IPS-18c (cell line): Measurements from ENCODE around the gene BNC2.
"Not testable (repeated sequence)": the region's sequence is repeated elsewhere in the genome, so short reads cannot be mapped to it uniquely, and the experiment has no call there.

ENCODE experiments used
- H3K4me3 ChIP-seq: 2 replicates; pipeline ENCODE4 v1.7.0; 2013; ENCODE audit warnings: low read depth, mild to moderate bottlenecking, low read length, moderate library complexity; ENCODE audit not compliant: insufficient read depth
- H3K9me3 ChIP-seq: one replicate; pipeline ENCODE4 v1.6.1; 2013; ENCODE audit warnings: mild to moderate bottlenecking, low read length, moderate library complexity; ENCODE audit not compliant: control insufficient read depth, insufficient read depth

BNC2 gene

GRCh38 chr9:16510482-16510881 is 360.0 kb downstream of the BNC2 start:
- Histone ChIP-seq H3K4me3 (no peak overlapping the region), H3K9me3 (no peaks in the 10 kb centered on the region)

DNA sequence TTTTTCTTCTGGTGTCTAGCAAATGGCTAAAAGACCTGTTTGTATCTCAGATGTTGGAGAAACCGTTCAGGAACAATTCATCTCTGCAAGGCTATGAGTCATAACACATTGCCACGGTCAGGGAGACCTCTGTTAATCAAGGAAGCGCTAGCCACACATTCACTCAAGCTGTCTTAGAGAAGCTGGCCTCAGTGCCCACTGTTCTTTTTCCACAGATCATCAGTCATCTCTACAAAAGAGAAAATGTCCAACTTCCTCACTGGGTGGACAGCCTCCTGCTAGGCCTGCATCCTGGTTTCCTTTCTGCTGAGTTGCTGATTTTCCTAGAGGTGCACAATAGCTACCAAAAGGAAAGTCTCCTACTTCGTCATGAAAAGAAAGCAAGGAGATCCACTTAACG is 360.5 kb downstream of the BNC2 start:
- no peak overlapping the region for H3K4me3 ChIP-seq
- H3K9me3 ChIP-seq = no peaks in the 10 kb centered on the region

GRCh38 chr9:16505199-16505598 is 365.3 kb downstream of the BNC2 start:
- no peaks in the 10 kb centered on the region for H3K9me3 ChIP-seq

DNA sequence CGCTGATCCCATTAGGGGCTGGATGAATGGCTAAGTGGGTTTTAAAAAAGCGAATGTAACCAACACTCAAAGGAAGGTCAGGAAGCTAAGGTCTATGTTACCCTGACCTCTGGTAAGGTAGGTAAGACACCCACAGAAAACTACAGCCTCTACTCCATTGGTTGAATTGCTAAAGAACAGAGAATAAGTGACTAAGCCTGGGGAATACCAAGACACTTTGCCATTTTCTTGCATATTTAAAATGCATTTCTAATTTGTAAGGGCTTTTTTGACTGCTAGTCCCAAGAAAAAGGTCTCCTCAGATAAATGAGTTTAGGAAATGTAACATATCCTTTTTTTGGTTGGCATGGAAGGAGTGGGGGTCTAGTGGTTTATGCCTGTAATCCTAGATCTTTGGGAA is 368.7 kb downstream of the BNC2 start:
- no peaks in the 10 kb centered on the region for H3K9me3 ChIP-seq
- H3K4me3 ChIP-seq = no peak overlapping the region

More at GRCh38 chr9:16505199-16505598, 365.3 kb downstream of the BNC2 start:
- no peak overlapping the region for H3K4me3 ChIP-seq

- H3K4me3 ChIP-seq = no peak overlapping the region
- no peaks in the 10 kb centered on the region for H3K9me3 ChIP-seq
Measured at GRCh38 chr9:16501141-16501540, 369.3 kb downstream of the BNC2 start.

DNA sequence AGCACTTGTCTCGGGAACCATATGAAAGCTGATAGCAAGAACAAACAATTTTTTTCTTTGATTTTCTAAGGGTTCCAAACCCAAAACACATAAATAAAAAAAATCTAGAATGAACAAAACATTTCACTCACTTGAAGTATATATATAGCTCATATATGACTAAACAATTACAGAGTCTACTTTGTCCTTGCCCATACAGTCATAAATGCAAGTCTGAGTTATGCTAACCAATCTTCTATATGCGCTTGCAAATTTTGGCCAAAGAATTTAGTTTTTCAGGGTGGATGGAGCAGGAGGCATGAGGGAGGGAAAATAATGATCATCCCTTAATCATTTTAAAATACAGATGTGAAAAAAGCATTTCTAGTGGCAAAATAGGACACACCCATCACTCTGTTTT is 370.1 kb downstream of the BNC2 start:
- Histone ChIP-seq H3K9me3 (no peaks in the 10 kb centered on the region), H3K4me3 (no peak overlapping the region)

DNA sequence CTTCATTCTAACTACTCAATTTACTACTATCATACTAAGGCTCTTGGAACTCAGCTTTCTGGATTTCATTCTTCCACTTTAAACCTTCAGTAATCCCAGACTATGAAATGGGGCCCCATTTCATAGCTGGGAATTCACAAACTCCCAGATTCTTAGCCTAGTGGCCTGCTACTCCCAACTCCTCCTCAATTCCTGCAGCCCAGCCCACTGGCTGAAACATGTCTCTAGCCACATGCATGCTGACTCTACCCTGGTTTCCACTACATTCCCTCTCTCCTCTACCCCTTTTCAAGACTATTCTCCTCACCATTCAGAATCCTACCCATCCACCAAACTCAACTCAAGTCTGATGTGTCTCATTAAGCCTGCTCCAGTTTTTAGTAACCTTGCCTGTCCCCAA is 370.6 kb downstream of the BNC2 start:
- no peaks in the 10 kb centered on the region for H3K9me3 ChIP-seq
- no peak overlapping the region for H3K4me3 ChIP-seq

- Histone ChIP-seq H3K4me3 (no peak overlapping the region), H3K9me3 (no peaks in the 10 kb centered on the region)
Measured at GRCh38 chr9:16496908-16497307, 373.6 kb downstream of the BNC2 start.

- no peaks in the 10 kb centered on the region for H3K9me3 ChIP-seq
- H3K4me3 ChIP-seq = no peak overlapping the region
Measured at GRCh38 chr9:16487915-16488314, 382.6 kb downstream of the BNC2 start.

GRCh38 chr9:16485575-16486321 is 384.7 kb downstream of the BNC2 start:
- Histone ChIP-seq H3K9me3 (no peaks in the 10 kb centered on the region), H3K4me3 (no peak overlapping the region)

DNA sequence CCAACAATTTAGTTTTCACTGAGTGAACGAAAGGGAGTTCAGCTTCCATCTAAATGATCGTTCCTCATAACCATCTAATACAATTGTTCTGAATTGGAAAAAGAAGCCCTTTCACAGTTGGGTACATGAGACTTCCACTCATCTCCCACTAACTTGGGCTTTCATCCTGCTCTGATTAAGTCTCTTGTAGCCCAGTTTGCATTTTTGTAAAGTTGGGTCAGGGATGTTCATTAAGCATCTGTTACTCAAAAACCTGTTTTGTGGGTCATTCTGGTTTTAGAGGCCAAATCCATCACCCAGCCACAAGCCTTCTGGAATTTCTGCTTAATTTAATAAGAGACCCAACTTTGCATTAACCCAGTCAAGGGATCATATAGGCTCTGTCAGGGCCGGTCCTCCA is 385.3 kb downstream of the BNC2 start:
- Histone ChIP-seq H3K9me3 (peaks cover 1% of the 10 kb centered on the region), H3K4me3 (no peak overlapping the region)

DNA sequence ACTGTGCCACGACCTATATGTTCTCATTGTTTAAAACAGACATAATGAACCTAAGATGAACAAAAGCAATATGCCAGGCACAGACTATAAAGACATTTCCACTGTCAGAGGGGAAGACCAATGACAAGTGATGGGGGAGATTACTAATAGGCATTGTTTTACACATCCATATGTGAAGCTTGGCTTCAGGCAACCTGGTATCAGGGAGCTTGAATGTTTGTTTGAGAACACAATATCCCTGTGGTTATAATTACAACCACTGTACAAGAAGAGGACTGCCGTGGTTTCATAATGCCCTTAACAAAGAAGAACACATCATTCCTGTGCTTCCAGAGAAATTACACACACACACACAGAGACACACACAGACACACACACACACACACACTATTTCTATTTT is 385.7 kb downstream of the BNC2 start:
- Histone ChIP-seq H3K4me3 (no peak overlapping the region), H3K9me3 (peaks cover 3% of the 10 kb centered on the region)

- H3K9me3 ChIP-seq = peaks cover 3% of the 10 kb centered on the region
- no peak overlapping the region for H3K4me3 ChIP-seq
Measured at GRCh38 chr9:16484180-16484579, 386.3 kb downstream of the BNC2 start.

DNA sequence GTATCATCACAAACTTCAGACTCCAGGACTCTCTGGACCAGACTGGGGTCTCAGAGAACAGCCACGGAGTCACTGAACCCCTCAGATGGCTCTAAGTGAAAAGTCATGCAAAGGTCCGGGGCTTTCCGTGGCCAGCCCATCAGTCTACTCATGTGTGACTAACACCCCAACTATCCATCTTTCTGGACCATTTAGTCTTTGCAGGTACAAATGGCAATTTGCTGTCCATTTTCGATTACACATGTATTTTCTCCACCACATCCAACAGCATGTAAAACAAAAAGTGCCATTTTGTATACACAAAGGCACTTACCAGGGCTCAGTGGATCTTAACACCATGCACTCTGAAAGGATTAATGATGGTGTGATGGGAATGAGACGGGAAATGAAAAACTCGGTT is 387.7 kb downstream of the BNC2 start:
- Histone ChIP-seq H3K9me3 (peaks cover 3% of the 10 kb centered on the region), H3K4me3 (no peak overlapping the region)

GRCh38 chr9:16480584-16480983 is 389.9 kb downstream of the BNC2 start:
- not testable (repeated sequence) for H3K4me3 ChIP-seq, H3K9me3 ChIP-seq

GRCh38 chr9:16475996-16476395 is 394.5 kb downstream of the BNC2 start:
- Histone ChIP-seq H3K9me3 (peaks cover 3% of the 10 kb centered on the region), H3K4me3 (no peak overlapping the region)

- Histone ChIP-seq H3K9me3 (peaks cover 3% of the 10 kb centered on the region), H3K4me3 (no peak overlapping the region)
Measured at GRCh38 chr9:16475257-16475656, 395.2 kb downstream of the BNC2 start.

DNA sequence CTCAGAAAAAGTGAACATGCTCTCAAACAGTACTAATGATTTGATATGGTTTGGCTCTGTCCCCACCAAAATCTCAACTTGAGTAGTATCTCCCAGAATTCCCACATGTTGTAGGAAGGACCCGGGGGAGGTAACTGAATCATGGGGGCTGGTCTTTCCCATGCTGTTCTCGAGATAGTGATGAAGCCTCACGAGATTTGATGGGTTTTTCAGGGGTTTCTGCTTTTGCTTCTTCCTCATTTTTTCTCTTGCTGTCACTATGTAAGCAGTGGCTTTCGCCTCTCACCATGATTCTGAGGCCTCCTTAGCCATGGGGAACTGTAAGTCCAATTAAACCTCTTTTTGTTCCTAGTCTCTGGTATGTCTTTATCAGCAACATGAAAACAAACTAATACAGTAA is 401.3 kb downstream of the BNC2 start:
- no peaks in the 10 kb centered on the region for H3K9me3 ChIP-seq
- no peak overlapping the region for H3K4me3 ChIP-seq

- Histone ChIP-seq H3K4me3 (no peak overlapping the region), H3K9me3 (no peaks in the 10 kb centered on the region)
Measured at GRCh38 chr9:16461851-16462250, 408.6 kb downstream of the BNC2 start.
